AML-193 (cell line): ENCODE data around the gene RASL10A.

Experiments used
- DNase-seq, 2 experiments: peaks; one replicate each; lab custom pipeline; 2025; lab: John Stamatoyannopoulos, UW

Gene RASL10A

GRCh38 chr22:29268511-29269229, 46.8 kb downstream of the RASL10A start:
- DNase-seq, result peak in 1 of 2 experiments; percentile 9

- peak; percentile 86 to 88 for DNase-seq
Measured at GRCh38 chr22:29267858-29268510, 47.5 kb downstream of the RASL10A start, which contains the start of the genes EWSR1 and RHBDD3. TSS of gene EWSR1 (plus strand) at chr22:29268268. CDS start at chr22:29268337, 69 bp downstream. TSS of gene RHBDD3 (minus strand) at chr22:29267981. CDS start at chr22:29265626, 2,355 bp downstream.

GRCh38 chr22:29267462-29267857, 48.0 kb downstream of the RASL10A start:
- DNase-seq, result no peak

GRCh38 chr22:29266564-29267461, 48.7 kb downstream of the RASL10A start:
- DNase-seq, result no peak

- no peak for DNase-seq
Measured at GRCh38 chr22:29265929-29266328, 49.6 kb downstream of the RASL10A start.

- no peak for DNase-seq
Measured at GRCh38 chr22:29265305-29265704, 50.2 kb downstream of the RASL10A start.

GRCh38 chr22:29263791-29264276, 51.7 kb downstream of the RASL10A start:
- DNase-seq, result no peak
